Measurements from ENCODE around the gene ATG16L2.

DNA sequence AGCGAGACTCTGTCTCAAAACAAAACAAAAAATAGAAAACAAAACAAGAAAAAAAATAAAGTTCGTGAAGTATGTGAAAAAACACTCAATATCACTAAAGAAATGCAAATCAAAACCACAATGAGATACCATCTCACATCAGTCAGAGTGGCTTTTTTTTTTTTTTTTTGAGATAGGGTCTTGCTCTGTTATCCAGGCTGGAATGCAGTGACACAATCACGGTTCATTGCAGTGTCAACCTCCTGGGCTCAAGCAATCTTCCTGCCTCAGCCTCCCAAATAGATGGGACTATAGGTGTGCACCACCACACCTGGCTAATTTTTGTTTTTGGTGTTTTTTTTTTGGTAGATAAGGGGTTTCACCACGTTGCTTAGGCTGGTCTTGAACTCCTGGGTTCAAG, 37.5 kb downstream of the ATG16L2 start:
- TF ChIP-seq, protein P1, sequence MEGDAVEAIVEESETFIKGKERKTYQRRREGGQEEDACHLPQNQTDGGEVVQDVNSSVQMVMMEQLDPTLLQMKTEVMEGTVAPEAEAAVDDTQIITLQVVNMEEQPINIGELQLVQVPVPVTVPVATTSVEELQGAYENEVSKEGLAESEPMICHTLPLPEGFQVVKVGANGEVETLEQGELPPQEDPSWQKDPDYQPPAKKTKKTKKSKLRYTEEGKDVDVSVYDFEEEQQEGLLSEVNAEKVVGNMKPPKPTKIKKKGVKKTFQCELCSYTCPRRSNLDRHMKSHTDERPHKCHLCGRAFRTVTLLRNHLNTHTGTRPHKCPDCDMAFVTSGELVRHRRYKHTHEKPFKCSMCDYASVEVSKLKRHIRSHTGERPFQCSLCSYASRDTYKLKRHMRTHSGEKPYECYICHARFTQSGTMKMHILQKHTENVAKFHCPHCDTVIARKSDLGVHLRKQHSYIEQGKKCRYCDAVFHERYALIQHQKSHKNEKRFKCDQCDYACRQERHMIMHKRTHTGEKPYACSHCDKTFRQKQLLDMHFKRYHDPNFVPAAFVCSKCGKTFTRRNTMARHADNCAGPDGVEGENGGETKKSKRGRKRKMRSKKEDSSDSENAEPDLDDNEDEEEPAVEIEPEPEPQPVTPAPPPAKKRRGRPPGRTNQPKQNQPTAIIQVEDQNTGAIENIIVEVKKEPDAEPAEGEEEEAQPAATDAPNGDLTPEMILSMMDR (IDR thresholded peaks at IDR 0.05; ENCODE audit: insufficient read depth, low read depth, low read length), result no peak
- no peak for TF ChIP-seq EZH2 (IDR thresholded peaks at IDR 0.05; ENCODE audit: insufficient read depth, low read length)

Data from astrocyte (in vitro differentiated cells and primary cell).